Activated CD8-positive, alpha-beta memory T cell treated with anti-CD3 and anti-CD28 coated beads for 24 hours (primary cell): ENCODE measurements around the gene OR52A1.

Experiments
- DNase-seq: peaks from one replicate; pipeline ENCODE4 v3.0.0-alpha.2; 2020

OR52A1 gene

GRCh38 chr11:5131584-5132335 lies 22.8 kb downstream of the OR52A1 start:
- no peak for DNase-seq

GRCh38 chr11:5129457-5129877 lies 25.1 kb downstream of the OR52A1 start:
- no peak for DNase-seq

- DNase-seq, result no peak
Observed at GRCh38 chr11:5124891-5125620, 29.5 kb downstream of the OR52A1 start.

GRCh38 chr11:5123802-5124521 lies 30.6 kb downstream of the OR52A1 start:
- peak; percentile 72 for DNase-seq

- DNase-seq, result no peak
Observed at GRCh38 chr11:5118893-5119292, 35.7 kb downstream of the OR52A1 start.

- DNase-seq, result no peak
Observed at GRCh38 chr11:5117588-5117987, 37.0 kb downstream of the OR52A1 start.

GRCh38 chr11:5115339-5115738 lies 39.2 kb downstream of the OR52A1 start:
- DNase-seq, result no peak

GRCh38 chr11:5107285-5107684 lies 47.3 kb downstream of the OR52A1 start:
- no peak for DNase-seq

- DNase-seq, result no peak
Observed at GRCh38 chr11:5103066-5103465, 51.5 kb downstream of the OR52A1 start.

GRCh38 chr11:5102246-5102645 lies 52.3 kb downstream of the OR52A1 start:
- no peak for DNase-seq

- no peak for DNase-seq
Observed at GRCh38 chr11:5096011-5096410, 58.5 kb downstream of the OR52A1 start.
